Hair follicular keratinocyte (primary cell): ENCODE results near the gene BCR. TPM values are rescaled to one million over a fixed set of nuclear protein-coding genes. Genes with fewer than 3 reads are reported as not detected.

Experiments
- total RNA-seq: library from RNA; depleted of rRNA; stranded (reverse); fragments of >200 nt; gene quantifications from 2 replicates; pipeline ENCODE4 v1.2.3, GENCODE V29; 2015

BCR gene
- 56.0 and 59.9 TPM in 2 replicates for total RNA-seq

GRCh38 chr22:23180301-23180892 lies at the start of gene BCR:
Gene BCR, plus strand, starts transcription at chr22:23180509. Its CDS starts 452 bp downstream, at chr22:23180961.

DNA sequence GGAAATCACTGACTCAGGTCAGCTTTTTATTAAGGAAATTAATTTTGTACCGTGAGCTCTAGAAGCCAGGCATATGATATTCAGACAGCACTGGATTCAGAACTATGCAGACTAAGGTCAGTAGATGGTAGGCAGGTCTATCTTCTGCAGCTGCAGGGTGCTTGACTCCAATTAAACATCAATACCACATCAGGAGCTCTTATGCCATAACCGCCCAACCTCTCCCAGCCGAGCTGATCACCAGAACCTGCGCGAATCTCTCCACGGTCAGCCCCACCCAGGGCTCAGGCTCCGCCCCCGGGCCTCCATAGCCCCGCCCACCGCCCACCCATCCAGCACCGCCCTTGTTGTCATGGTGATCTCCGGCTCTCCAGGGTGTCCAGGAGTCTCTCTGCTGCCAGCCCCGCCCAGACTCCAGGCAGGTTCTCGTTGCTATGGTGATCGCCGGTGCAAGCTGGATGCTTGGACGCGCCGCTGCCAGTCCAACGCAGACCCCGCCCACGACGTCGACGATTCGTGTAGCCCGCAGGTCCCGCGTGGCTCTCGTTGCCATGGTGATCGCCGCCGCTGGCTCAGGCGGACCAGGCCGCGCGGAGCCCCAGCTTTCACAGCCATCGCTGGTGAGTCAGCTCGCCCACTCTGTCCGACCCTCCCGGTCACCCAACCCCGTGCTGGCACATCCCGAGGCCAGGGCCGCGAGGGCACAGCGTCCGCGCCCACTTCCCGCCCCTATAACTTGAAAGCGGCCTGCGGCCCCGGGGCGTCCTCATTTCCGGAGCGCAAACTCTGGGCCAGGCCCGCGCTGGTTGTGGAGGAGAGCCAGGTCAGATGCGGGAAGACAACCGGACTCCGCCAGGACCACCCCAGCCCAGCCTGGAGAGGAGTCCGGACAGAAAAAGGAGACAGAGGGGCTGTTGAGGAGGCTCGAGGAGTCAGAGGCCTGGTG lies 35.1 kb upstream of the BCR start, which contains the start of gene RAB36:
Gene RAB36 (plus strand): TSS at position 546 of the 946 bp plus-strand sequence. CDS start 1,140 bp downstream, outside the sequence.

Other genes starting within 250 kb of the BCR start
- gene GNAZ, start 110.0 kb upstream of the BCR start, total RNA-seq, result 0.08 TPM in 1 of 2 replicates, not detected in the other
- gene RSPH14, start 38.5 kb upstream of the BCR start, total RNA-seq, result not detected in 2 replicates
- 0.47 and 1.4 TPM in 2 replicates for gene RAB36, start 35.0 kb upstream of the BCR start, total RNA-seq